Stimulated activated CD8-positive, alpha-beta memory T cell treated with anti-CD3 and anti-CD28 coated beads, Interleukin-7, amount 100 ng/mL, for 4 hours (primary cell): ENCODE data around the gene PDE6D.
"Not testable (repeated sequence)": the region's sequence is repeated elsewhere in the genome, so short reads cannot be mapped to it uniquely, and the experiment has no call there.

ENCODE experiments used
- DNase-seq, 2 donors: peaks; one replicate each; pipeline ENCODE4 v3.0.0-alpha.2; 2020; ENCODE audit warnings: low read depth in 2 of 2

Gene PDE6D

DNA sequence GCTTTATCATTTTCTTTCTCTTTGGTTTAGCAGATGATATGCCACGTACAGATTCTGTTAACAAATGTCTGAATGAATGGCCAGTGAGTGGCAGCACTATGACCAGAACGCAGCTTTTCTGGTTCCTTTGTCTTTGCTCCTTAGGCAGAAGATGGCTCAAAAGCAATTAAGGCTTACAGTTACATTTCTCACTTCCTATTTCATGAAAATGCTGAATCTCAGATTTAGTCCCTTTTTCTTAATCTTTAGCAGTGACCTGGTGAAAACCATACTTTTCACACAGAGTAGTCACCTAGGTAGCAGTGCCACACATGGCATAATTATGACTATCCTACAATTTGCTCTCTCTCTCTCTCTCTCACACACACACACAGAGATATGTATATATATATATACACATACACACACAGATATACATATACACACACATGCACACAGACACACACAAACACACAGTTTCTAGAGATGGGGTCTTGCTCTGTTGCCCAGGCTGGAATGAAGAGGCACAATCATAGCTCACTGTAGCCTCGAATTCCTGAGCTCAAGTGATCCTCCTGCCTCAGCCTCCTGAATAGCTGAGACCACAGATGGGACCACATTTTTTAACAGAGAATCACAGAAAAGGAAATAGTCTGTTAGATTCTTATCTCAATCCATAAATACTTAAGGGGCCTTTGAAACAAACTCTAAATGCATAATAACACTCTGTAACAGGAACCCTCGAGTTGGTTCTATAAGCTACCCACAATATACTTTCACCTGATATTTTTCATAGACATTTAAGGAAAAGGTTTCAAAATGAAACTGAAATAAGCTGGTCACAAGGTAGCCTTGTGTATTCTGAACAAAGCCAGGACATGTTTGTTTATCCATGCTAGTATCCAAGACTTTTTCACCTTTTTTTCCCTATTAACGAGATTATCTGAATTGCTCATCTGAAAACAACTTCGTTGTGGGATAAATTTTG is 11.6 kb downstream of the PDE6D start:
- DNase-seq, result no peak

DNA sequence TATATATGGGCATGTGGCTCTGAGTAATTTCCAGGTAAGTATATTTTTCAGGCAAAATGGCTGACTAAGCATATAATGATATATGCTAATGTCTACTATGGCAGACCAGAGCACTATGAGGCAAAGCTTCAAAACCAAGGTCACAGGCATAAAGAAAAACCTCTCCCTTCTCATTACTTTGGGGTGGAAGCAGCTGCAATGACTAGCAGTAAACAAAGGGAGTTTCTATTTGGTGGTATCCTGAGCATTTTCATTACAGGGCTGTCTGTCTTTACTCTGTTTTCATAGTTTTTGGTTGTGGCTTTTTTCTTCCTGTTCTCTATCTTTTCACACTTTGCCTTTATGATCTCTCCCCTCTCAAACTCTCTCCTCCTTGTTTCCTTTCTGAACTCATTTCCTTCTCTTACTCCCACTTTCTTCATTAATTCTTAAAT is 15.6 kb downstream of the PDE6D start:
- DNase-seq, result no peak

DNA sequence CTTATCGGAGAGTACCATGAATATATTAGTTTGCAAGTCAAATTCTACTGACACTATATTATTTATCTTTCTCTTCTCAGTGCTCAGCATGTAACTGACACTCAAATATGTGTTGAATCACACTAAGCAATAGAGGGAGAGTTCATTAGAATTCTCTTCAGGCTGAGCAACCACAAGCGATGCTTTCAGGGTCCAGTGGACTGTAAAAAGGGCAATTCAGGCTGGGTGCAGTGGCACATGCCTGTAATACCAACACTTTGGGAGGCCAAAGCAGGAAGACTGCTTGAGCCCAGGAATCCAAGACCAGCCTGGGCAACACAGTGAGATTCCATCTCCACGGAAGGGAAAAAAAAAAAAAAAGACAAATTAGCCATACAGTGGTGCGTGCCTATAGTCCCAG is 16.3 kb downstream of the PDE6D start:
- no peak for DNase-seq

DNA sequence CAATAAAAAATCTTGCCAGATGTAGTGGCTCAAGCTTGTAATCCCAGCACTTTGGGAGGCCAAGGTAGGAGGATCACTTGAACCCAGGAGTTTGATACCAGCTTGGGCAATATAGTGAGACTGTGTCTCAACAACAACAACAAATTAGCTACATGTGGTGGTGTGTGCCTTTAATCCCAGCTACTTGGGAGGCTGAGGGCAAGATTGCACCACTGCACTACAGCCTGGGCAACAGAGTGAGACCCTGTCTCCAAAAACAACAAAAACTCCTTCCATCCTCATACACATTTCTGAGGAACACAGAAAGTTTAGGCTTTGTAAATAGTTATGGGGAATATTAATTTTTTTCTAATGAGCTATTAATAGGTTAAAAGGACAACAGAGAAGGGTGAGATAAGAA is 17.0 kb downstream of the PDE6D start:
- DNase-seq, result no peak

DNA sequence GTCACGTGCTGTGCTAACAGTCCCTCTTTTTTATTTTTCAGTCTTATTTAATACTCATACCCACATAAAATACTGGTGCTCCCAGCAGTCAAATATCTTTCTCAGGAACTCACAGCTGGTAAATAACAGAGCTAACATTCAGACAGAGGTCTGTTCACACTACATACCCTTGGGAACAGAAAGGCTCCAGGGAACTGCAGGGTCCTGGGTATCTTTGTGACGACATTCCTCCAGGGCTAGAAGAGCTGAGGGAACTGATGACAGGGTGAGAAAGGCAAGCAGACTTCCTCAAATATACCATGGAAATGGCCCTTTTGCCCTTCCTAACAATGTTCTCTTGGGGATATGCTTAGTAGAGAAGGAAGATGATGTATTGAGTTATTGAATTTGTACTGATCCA is 19.3 kb downstream of the PDE6D start:
- no peak for DNase-seq

DNA sequence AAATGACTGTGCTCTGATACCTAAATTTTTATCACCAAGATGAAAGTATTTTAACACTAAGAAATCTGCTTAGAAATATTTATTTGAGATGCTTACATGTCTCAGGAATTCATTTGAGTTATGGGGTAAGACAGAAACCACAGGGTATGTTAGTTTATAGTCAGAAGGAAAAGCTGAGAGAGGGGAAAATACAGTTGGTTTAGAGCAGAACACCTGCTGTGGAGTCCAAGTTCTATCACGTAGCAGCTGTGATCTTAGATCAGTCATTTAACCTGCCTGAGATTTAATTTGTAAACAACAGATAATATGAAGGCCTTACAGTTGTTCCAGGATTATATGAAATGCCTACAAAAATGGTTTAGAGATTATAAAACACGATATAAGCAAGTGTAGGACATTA is 29.0 kb downstream of the PDE6D start:
- DNase-seq, result no peak

DNA sequence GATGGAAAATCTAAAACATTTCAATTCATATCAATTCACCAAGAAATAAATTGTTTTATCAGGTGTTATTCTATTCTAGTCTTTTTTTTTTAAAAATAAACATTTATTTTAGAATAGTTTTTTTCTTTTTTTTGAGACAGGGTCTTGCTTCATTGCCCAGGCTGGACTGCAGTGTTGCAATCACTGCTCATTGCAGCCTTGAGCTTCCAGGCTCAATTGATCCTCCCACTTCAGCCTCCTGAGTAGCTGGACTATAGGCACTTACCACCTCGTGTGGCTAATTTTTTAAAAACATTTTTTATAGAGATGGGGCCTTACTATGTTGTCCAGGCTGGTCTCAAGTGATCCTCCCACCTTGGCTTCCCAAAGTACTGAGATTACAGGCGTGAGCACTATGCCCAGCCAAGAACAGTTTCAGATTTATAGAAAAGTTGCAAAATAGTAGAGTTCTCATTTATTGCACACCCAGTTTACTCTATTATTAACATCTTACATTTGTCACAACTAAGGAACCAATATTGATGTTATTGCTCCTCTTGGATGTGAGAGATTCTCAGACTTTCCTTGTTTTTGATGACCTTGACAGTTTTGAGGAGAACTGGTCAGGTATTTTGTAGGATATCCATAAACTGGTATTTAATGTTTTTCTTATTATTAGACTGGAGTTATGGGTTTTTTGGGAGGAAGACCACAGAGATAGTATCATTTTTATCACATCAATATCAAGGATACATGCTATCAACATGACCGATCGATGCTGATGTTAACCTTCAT is 29.9 kb downstream of the PDE6D start:
- no peak for DNase-seq

DNA sequence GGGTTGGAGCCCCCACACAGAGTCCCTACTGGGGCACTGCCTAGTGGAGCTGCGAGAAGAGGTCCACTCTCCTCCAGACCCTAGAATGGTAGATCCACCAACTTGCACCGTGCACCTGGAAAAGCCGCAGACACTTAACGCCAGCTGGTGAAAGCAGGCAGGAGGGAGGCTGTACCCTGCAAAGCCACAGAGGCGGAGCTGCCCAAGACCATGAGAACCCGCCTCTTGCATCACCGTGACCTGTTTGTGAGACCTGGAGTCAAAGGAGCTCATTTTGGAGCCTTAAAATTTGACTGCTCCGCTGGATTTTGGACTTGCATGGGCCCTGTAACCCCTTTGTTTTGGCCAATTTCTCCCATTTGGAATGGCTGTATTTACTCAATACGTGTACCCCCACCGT is 32.1 kb downstream of the PDE6D start:
- DNase-seq, result not testable (repeated sequence)

DNA sequence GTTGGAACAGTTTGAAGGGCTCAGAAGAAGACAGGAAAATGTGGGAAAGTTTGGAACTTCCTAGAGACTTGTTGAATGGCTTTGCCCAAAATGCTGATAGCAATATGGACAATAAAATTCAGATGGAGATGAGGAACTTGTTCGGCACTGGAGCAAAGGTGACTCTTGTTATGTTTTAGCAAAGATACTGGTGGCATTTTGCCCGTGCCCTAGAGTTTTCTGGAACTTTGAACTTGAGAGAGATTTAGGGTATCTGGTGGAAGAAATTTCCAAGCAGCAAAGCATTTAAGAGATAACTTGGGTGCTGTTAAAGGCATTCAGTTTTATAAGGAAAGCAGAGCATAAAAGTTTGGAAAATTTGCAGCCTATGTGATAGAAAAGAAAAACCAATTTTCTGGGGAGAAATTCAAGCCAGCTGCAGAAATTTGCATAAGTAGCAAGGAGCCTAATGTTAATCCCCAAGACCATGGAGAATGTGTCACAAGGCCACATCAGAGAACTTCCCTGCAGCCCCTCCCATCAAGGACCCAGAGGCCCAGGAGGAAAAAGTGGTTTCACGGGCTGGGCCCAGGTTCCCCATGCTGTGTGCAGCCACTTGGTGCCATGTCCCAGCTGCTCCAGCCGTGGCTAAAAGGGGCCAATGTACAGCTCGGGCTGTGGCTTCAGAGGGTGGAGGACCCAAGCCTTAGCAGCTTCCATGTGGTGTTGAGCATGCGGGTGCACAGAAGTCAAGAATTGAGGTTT is 32.8 kb downstream of the PDE6D start:
- DNase-seq, result not testable (repeated sequence)

DNA sequence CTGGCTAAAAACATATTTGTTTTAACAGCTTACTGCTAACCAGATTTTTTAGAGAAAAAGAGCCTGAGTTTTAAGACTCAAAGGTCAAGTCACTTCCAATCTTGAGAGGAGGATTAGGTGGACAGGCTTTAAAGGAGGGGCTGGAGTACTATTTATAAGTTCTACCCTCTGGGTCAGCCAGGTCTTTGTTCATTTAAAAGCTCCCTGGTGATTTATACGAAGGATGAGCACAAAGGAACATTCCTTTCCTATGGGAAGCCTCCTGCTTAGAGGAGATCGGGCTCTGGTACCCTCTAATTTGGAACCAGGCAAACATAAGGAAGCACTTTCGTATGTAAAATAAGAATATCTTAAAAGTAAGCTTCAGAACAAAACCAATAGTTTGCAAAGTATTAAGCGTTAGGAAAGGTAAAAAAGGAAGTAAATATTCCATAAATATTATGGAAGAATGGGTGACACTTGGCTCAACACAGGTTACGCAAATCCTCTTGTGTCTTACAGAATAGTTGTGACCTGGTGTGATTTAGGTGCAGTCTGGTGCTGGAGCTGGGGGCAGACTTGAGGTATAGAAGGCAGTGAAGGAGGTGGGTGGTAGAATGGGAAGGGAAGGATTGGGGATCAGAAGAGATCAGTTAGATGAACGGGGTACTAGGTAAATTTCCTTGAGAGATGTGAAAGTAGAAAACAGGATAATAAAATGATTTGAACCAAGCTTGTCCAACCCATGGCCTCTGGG is 35.6 kb downstream of the PDE6D start:
- no peak for DNase-seq

DNA sequence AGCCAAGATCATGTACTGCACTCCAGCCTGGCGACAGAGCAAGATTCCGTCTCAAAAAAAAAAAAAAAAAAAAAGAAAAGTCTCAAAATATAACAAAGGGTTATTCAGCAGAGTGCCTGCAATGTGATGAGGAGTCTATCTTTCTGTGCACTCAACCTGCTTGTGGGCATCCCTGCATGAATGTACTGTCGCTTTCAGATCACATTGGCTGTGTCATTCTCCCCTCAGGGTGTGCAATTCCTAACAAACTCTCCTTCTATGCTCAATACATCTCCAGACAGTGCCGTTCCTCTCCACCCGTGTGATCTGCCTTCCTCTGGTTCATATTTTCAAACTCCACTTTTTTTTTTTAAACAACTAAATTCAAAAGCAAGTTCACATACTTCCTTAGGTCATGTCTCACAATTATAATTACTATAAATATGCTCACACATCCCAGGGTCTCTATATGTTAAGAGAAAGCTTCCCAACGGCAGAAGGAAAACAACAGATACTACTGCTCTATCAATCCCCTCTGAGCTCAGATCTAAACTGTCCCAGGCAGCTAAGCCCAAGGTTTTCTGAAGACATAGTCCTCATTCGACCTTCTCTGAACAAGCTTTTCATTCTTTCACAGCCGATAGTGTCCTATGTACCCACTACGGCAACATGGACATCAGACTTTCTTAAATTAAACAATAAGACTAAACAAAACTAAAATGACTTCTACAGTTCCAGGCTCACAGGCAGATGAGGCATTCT is 37.5 kb downstream of the PDE6D start:
- DNase-seq, result no peak

DNA sequence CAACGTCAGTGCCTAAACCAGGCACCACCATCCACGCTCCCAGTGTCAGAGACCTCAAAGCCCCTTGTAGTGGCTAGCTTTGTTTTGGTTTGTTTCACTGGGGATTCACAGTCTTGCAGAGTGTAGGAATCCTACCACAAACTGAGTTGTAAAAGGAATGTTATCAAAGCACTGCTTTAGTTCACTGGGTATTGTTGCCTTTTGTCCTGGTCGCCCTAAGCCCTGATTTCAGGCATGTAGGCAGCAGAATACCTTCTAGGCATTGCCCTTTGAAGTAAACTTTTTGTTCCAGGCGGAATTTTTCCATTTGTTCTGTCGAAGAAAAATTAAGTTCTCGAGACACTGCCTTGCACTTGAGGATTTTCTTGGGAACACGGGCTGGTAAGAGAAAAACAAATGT is 43.3 kb downstream of the PDE6D start:
- no peak for DNase-seq

DNA sequence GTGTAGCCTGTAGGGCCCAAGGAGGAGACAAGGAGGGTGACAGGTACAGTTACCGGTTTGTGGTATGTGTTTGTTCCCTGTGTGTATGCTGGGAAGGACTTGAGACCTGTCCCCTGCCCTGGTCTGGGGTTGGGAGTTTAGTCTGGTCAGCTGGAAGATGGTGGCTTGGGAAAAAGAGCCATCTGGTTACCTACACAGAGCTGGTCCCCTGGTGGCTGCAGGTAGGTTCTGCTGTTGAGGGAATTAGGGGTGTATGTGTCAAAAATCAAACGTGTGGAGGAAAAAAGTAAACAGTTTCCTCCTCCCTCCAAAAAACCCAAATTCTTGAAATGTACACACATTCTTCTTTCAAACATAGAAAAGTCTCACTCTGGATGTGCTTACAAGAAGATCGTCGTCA is 48.5 kb downstream of the PDE6D start:
- no peak for DNase-seq

DNA sequence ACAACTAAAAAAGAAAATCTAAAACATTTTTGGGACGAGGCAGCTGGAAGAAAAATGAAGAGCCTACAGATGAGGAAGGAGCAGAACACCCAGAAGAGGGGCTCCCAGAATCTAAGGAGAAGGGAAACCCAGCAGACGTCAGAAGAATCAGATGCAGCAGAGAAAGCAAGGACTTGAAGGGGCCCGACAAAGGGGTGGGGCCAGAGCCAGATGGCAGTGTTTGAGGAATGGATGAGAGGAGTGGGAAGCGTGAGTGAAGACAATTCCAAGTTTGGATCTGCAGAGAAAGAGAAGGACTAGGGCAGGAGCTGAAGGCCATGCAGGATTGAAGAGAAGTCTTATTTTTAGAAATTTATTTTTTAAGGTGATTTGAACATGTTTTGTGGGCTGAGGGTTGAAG is 53.5 kb downstream of the PDE6D start:
- no peak for DNase-seq

DNA sequence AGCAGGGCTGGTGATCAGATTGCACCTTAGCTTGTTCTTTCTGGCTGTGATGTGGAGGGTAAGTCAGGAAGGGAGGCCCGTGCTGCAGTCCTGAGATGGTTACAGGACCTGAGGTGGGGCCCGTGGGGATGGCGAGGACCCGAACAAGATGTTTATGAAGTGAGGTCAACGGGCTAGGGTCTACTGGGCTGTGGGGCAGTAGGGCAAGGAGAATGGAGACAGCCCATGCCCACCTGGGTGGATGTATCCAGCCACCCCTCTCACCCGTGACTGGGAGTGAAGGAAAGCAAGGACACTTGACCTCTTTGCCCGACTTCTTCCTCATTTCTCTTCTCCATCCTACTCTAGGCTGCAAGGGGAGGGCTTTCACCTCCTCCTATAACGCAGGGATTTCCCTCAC is 54.8 kb downstream of the PDE6D start:
- DNase-seq, result no peak

DNA sequence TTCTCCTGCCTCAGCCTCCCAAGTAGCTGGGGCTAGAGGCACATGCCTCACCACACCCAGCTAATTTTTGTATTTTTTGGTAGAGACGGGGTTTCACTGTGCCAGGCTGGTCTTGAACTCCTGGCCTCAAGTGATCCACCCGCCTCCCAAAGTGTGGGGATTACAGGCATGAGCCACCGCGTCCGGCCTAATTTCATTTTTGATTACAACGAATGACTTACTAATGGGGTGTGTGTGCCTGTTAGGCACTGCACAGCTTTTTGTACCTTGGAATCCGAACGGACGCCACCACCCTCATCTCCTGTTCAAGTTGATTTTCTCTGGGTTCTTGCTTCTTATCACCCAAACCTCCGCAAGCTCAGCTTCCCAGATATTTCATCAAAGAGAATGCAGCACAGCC is 55.6 kb downstream of the PDE6D start:
- no peak for DNase-seq

DNA sequence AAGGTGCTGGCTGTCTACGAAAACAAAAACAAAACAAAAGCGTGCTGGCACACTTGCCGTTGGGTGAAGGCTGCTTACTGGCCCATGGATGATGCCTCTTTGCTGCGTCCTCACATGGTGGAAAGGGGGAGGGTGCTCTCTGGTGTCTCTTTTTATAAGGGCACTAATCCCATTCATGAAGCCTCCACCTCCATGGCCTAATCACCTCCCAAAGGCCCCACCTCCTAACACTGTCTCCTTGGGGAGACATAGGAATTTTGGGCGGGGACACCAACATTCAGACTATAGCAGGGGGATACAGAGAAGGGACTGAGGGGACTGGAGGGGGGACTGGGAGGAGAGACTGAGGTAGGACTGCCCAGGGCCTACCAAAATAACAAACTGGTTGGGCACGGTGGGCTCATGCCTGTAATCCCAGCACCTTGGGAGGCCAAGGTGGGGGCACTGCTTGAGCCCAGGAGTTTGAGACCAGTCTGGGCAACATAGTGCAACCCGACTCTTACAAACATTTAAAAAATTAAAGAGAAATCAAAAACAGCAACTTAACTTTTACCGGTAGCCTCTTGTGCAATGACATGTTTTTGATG is 58.3 kb downstream of the PDE6D start:
- no peak for DNase-seq

DNA sequence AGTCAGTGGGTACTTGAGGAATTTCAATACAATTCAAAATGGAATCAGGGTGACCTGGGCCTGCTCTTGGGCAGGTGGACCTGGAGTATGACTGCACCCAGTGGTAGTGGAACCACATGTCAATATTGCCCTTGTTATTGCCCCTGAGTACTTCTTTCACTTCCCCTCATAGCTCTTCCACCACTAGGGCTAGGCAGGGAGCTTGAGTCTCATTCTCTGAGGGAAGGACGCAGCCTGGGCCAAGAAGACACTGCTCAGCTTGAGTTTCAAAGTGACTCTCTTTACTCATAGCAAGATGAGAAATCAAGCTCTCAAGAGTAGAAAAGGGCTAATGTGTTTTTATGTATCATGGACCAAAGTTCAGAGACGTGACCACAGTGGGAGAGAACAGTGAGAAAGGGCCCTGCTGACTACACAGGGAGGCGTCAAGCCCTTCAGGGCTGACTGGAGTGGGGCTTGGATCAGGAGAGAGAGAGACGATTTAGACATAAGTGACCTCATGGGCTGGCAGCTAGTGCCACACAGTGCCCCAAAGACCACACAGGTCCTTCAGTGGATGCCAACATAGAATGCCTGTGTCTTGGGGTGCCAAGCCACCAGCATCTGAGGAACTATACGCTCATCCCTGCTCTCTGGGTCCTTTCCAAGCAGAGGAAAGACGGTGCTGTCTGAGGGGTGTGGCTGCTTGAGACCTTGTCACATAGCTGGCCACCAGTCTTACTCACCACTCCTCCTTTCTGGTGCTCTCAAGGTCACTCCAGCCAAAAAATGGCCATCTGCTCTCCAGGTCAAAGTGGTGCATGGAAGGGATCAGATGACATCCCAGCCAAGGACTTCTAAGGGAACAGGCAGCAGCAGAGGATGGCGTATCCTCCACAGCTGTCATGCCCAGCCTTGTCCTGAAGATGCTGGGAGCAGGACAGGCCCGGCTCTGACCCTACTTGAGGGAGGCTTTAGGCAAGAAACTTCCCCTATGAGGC is 59.8 kb downstream of the PDE6D start:
- no peak for DNase-seq

DNA sequence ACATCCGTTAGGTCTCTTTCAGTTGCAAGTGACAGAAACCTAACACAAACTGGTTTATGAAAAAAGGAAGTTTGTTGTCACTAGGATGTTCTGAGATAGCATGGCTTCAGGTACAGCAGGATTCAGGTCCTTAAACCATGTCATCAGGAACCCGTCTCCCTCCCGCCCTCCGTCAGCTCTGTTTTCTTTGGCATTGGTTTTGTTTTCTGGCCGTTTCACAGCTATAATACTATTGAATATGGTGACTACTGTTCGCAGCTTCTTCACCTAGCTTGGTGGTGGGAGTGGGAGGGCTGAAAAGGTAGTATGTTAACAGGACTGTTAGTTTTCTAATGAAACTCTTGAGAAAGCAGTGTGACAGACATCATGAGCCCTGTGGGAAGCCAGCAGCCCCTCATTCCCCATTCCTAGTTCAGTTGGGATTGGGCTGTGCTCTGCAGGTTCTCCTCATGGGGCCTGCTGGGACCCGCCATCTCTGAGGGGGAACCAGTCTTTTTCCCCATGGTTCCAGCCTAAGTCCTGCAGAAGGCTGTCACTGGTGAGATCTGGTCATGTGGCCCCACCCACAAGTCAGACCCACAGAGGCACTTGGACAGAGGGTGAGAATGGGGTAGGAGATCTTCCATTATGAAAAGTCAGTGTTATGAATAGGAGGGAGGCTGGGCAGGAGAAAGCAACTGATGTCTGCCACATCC is 60.6 kb downstream of the PDE6D start:
- no peak for DNase-seq
